Putamen (tissue), 1 donor: ENCODE measurements around the gene SPATC1L.

Experiments used
- DNase-seq: peaks from one replicate; pipeline ENCODE4 v3.0.0-alpha.2; 2016; ENCODE audit warnings: low spot score

The SPATC1L gene

DNA sequence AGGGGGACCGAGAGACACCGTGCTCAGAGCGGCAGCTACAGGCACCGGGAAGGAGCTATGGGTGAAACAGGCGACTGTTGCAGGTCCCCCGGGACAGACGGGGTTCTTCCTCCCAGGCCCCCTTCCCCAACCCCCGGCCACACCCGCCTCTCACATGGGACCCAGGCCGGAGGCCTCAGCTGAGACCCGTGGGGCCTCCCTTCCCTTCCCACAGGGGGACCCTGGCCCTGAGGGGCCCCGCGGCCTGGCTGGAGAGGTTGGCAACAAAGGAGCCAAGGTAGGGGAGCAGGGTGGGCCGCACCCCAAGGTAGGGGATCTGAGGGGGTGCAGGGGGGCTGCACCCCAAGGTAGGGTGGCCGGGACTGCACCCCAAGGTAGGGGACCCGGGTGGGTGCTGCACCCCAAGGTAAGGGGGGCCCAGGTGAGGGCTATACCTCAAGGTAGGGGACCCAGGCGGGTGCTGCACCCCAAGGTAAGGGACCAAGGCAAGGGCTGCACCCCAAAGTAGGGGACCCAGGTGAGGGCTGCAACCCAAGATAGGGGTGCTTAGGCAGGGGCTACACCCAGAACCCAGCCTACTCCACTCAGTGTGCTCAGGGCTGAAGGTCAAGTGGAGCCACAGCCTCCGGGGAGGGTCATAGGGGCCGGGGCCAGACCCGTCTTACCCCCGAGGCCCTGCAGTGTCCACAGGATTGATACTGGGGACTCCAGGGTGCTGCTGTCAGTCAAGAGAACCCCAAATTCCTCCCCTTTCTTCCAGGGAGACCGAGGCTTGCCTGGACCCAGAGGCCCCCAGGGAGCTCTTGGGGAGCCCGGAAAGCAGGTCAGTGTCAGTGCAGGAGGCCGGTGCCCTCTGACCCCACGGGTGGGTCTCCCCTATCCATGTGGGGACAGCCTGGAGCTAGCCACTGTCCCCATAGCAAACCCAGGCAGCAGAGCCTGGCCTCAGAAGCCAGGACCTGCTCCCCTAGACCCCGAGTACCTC is 63.7 kb downstream of the SPATC1L start:
- DNase-seq: no peak

DNA sequence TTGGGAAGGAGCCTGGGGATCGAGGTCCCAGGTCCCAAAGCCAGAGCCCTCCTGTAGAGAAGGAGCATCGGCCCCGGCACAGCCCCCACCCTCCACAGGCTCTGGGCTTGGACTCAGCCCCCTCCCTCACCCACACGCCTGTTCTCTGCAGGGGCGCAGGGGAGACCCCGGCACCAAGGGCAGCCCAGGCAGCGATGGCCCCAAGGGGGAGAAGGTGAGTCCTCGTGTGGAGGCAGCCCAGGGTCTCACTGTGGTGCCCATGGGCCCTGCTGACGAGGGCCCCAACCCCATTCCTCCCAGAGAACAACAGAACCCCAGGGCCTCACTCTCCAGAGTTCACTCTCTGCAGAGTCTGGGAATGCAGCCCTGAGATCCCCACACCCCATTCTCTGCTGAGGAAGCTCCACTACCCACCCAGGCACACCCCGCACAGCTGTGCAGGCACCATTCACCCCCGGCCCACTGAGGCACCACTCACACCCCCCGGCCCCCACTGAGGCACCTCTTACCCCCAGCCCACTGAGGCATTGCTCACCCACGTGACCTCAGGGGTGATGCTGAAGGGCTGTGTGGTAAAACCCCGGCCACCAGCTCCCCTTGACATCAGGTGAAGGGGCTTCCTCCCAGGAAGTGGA is 64.5 kb downstream of the SPATC1L start:
- DNase-seq: no peak

DNA sequence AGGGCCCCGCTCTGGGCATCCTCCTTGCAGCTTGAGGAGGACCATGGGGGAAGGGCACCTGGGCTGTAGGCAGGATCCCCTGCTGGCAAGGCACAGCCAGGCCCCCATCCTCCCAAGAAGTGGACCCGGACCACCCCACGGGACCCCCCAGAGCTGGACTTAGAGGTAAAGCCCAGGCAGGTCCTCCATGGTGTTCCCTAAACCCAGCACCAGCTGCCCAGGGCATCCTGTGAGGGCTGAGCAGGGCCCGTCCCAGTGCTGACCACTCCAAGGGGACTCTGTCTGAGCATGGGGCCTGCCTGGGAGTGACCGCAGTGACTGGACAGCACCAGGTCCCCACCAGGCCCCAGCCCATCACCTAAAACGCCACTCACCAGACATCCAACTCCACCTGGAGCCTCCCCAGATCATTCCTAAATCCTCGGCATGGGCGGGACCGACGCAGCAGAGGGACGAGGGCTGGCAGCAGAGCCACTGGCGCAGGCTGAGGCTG is 65.1 kb downstream of the SPATC1L start:
- DNase-seq: no peak

DNA sequence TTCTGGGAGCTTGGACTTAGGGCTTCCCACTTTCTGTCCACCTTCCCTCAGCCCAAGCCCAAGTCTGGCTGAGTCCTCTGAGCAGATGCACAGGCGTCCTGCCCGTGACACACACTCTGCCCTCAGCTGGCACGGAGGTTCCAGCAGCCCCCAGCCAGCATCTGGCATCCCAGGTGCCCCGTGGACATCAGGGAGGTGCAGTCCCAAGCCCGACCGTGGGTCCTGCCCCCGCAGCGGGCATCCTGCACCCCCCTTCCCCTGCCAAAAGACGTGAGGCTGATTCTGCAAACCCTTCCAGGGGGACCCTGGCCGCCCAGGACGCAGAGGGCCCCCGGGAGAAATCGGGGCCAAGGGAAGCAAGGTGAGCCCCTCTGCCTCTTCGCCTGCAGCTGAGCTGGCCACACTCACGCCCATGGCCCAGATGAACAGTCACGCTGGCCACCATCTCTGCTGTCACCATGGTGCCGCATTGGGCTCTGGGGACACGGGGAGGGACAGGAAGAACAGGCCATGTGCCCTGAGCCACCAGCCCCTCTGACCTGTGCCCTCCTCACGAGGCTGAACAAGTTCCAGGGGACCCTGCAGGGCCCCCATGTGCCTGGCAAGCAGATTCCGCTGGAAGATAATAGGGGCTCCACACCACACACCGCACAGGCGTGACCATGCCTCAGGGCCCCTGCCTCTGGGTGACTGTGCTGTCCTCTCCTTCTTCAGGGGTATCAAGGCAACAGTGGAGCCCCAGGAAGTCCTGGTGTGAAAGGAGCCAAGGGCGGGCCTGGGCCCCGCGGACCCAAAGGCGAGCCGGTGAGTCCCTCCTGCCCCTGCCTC is 65.7 kb downstream of the SPATC1L start:
- DNase-seq: no peak

DNA sequence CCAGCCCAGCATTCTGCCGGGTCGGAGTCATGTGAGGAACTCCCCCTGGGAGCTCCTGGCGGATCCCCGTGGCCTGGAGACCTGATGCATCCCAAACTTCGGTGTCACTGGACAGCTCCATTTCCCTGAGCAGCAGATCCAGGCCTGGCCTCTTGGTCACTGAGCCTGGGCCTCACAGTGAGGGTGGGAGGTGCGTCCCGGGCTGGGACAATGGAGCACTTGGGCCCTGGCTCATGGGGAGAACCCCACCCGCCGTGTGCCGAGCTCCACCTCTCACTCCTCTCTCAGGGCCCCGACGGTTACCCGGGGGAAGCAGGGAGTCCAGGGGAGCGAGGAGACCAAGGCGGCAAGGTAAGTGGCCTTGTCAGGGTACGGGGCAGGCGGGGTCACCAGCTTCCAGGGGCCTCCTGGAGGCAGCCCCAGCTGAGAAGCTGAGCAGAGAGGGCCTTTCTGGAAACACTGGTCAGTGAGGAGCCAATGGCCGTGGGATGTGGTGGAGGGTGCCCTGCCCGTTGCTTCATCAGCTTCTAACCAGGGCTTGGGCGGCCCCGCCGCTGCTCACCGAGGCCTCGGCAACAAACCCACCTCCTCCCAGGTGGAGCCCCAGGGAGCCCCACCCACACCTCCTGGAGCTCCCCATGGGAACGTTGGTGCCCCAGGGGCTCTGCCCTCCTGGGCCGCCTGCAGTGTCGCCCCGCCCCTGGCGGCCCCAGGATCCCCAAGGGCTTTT is 66.5 kb downstream of the SPATC1L start:
- DNase-seq: no peak

DNA sequence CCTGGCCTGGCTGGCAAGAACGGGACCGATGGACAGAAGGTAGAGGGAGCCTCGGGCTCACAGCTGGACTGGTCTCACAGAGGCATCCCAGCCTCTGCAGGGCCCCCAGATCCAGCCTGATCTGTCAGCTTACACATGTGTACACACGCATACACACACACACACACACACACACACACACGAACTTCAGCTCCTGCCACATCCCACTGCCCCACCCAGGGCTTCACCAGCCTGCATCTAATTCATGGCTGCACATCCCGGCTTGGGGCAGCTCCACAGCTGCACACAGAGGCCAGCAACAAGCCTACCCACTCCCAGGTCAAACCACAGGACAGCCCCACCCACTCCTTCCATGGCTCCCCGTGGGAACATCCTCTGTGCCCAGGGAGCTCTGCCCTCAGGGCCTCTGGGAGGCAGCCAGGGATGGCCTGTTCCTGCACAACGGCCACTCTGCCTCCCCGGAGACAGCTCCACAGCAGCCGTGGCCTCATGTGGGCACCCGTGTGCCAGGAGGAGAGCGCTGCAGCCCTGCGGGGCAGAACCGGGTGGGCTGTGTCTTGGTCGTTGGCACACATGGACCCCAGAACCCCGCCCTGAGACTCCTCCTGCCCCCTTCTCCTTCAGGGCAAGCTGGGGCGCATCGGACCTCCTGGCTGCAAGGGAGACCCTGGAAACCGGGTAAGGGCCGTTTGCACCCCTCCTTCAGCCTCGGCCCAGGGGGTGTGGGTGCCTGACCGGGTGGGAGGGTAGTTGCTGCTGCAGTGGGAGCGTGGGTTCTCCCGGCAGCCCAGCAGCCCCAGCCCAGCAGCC is 67.3 kb downstream of the SPATC1L start:
- DNase-seq: no peak

DNA sequence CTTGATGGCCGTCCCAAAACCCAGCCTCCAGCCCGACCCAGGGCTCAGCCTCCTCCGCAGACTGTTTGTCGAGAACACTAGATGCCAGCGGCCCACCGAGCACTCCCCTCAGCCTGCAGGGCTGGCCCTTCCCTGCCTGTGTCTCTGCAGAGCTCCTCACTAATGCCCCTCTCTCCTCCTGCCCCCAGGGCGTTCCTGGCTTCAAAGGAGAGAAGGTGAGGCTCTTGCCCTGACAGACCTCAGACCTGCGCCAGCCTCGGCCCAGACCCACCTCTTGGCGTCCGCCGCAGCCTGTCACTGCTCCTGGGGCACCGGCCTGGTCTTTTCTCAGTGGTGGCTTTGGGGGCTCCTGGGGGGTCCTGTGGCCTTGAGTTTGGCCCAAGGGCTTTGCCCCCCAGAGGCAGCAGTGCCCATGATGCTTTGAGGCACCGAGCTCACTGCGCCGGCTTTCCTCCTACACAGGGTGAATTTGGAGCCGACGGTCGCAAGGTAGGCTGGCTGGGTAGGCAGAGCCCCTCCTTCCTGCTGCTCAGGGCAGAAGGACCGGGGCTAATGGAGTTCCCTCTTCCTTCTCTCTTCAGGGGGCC is 68.0 kb downstream of the SPATC1L start:
- no peak for DNase-seq

DNA sequence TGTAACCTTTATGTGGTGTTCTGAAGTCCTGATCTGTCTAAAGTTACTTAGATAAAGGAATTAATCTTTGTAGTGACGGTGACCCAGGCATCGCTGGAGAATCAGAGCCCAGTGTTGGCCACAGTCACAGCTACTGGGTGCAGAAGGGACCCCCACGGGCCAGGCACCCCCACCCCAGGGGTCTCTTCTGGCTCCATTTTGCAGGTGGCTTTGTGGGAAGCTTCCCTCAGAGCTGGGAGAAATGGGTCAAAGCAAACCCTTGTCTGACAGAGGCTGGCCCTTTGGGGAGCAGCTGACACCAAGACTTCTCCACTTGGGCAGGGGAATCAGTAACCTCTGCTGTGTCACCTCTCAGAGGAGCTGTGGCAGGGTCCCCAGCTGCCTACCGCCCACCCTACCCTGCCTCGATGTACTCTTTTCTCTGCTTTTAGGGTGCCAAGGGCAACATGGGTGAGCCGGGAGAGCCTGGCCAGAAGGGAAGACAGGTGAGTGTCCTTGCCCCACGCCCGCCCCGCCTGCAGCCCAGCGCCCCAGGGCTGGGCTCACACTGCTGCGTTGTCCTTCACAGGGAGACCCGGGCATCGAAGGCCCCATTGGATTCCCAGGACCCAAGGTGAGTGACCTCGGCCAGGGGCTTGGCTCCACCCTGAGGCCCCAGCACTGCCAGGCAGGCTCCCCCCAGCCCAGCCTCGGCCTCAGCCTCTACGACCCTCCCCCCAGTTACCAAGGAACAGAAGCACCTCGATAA is 68.6 kb downstream of the SPATC1L start:
- no peak for DNase-seq

DNA sequence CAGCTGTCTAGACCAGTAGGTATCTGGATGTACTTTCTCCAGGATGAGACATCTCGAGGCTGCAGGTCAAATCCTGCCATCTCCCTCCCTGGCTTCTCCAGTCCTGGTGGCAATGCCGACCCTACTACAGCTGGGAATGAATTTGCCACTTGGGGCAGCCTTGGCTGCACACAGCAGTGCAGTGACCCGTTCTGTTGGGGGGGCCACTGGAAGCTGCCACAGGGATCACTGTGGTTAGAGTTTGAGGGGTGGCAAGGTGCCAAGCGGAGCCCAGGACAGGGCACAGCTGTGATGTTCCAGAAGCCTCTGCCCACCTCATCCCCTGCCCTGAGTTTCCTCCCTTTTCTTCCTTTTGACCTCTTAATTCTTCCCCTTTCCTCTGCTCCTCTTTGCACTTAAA is 69.3 kb downstream of the SPATC1L start:
- no peak for DNase-seq

DNA sequence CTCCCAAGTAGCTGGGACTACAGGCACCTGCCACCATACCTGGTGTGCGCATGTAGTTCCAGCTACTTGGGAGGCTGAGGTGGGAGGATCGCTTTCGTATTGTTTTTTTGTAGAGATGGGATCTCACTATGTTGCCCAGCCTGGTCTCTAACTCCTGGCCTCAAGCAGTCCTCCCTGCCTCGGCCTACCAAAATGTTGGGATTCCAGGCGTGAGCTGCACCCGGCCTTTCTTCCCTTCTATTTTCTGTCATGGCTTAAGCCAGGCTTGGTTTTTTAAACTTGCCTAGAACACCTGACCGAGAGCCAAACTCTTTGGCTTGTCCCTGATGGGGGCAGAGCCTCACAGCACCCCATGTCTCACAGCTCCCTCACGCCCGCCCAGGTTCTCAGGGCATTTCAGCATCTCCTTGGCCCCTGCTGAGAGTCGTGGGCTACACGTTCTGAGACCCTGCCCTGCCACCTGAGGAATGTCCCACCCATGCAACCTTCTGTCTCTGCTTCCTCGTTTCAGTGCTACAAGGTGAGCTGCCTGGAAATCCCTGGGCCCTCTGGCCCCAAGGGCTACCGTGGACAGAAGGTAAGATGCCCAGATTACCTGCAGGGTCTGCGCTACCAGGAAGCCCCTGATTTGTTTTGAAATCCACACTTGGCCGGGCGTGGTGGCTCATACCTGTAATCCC is 70.6 kb downstream of the SPATC1L start:
- DNase-seq: no peak

DNA sequence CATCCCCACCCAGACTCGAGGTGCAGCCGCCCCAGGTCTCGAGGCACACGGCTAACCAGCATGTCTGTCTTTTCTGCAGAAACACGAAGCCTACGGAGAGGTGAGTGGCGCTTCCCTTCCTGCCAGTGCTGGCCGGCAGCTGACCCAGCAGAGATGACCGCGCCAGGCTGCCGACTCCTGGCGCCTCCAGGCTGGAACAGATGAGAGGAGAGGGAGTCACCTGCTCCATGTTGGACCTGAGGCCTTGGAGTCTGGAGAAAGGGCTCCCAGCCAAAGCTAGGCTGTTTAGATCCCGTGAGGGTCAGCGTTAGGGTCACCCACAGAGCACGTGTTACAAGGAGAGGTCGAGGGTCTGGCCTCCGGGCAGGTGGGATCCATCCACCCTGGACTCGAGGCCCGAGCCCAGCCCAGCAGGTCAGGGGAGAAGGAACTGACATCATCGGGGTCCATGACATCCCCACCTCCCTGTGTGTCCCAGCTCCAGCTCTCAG is 71.5 kb downstream of the SPATC1L start:
- DNase-seq: no peak

DNA sequence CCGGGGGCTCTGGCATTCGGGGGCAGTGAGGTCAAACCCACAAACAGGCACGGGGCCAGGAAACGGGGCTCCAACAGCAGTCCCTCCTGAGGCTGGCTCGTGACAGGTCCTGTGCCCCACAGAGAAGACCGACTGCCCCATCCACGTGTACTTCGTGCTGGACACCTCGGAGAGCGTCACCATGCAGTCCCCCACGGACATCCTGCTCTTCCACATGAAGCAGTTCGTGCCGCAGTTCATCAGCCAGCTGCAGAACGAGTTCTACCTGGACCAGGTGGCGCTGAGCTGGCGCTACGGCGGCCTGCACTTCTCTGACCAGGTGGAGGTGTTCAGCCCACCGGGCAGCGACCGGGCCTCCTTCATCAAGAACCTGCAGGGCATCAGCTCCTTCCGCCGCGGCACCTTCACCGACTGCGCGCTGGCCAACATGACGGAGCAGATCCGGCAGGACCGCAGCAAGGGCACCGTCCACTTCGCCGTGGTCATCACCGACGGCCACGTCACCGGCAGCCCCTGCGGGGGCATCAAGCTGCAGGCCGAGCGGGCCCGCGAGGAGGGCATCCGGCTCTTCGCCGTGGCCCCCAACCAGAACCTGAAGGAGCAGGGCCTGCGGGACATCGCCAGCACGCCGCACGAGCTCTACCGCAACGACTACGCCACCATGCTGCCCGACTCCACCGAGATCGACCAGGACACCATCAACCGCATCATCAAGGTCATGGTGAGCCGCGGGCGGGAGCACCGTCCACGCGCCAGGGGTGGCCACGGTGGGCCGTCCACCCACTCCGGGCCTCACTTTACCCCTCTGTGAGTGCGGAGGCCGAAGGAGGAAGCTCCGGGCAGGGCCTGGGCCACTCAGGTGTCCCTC is 72.2 kb downstream of the SPATC1L start:
- no peak for DNase-seq

DNA sequence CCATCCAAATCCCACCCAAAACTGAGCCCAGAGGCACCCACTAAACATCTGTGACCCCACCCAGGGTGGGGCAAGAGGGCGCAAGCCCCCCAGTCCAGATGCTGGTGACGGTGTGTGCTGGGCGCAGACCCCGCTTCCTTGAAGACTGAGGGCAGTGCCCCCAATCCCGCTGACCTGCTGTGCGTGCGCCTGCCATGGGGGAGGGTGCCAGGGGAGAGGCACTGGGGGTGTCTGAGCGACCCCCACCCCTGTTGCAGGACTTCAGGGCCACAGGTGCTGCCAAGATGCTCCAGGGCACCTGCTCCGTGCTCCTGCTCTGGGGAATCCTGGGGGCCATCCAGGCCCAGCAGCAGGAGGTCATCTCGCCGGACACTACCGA is 73.1 kb downstream of the SPATC1L start:
- no peak for DNase-seq
